Adipocyte (in vitro differentiated cells): ENCODE data around the gene GGT1.
"Not testable (repeated sequence)": the region's sequence is repeated elsewhere in the genome, so short reads cannot be mapped to it uniquely, and the experiment has no call there.

Source experiments
- DNase-seq: peaks from one replicate; pipeline ENCODE4 v3.0.0-alpha.2; 2015; ENCODE audit warnings: low read depth
- H3K27me3 ChIP-seq: replicated peaks from 2 replicates; pipeline ENCODE4 v1.7.0; 2013; ENCODE audit warnings: mild to moderate bottlenecking, low read length, moderate library complexity; ENCODE audit not compliant: control insufficient read depth, insufficient read depth
- H3K36me3 ChIP-seq: 2 replicates; pipeline ENCODE4 v1.7.0; 2013; ENCODE audit warnings: low read length, mild to moderate bottlenecking, moderate library complexity; ENCODE audit not compliant: control insufficient read depth, insufficient read depth, severe bottlenecking
- H3K4me1 ChIP-seq: 2 replicates; pipeline ENCODE4 v1.7.0; 2013; ENCODE audit warnings: mild to moderate bottlenecking, low read length, moderate library complexity; ENCODE audit not compliant: control insufficient read depth, insufficient read depth
- H3K4me3 ChIP-seq: 2 replicates; pipeline ENCODE4 v1.7.0; 2013; ENCODE audit warnings: mild to moderate bottlenecking, low read length, moderate library complexity
- H3K9ac ChIP-seq: 2 replicates; pipeline ENCODE4 v1.7.0; 2013; ENCODE audit warnings: mild to moderate bottlenecking, low read length, moderate library complexity
- H3K9me3 ChIP-seq: 2 replicates; pipeline ENCODE4 v1.7.0; 2013; ENCODE audit warnings: mild to moderate bottlenecking, low read length, moderate library complexity; ENCODE audit not compliant: control insufficient read depth

The GGT1 gene

GRCh38 chr22:24602105-24602749 is 766 bp upstream of the GGT1 start:
- not testable (repeated sequence) for H3K36me3 ChIP-seq, H3K4me1 ChIP-seq, H3K4me3 ChIP-seq, H3K9ac ChIP-seq, H3K9me3 ChIP-seq, H3K27me3 ChIP-seq, DNase-seq

- not testable (repeated sequence) for H3K27me3 ChIP-seq, H3K36me3 ChIP-seq, H3K9ac ChIP-seq, H3K4me1 ChIP-seq, DNase-seq, H3K9me3 ChIP-seq, H3K4me3 ChIP-seq
These were observed 1.0 kb downstream of the GGT1 start for GRCh38 chr22:24603770-24604629.

GRCh38 chr22:24606340-24606739 is 3.3 kb downstream of the GGT1 start:
- not testable (repeated sequence) for H3K4me3 ChIP-seq, H3K36me3 ChIP-seq, H3K9ac ChIP-seq, H3K4me1 ChIP-seq, H3K27me3 ChIP-seq, DNase-seq, H3K9me3 ChIP-seq

GRCh38 chr22:24607429-24607983 is 4.5 kb downstream of the GGT1 start:
- not testable (repeated sequence) for H3K36me3 ChIP-seq, H3K9ac ChIP-seq, H3K4me3 ChIP-seq, DNase-seq, H3K4me1 ChIP-seq, H3K27me3 ChIP-seq, H3K9me3 ChIP-seq

- DNase-seq, H3K36me3 ChIP-seq, H3K9ac ChIP-seq, H3K27me3 ChIP-seq, H3K4me3 ChIP-seq, H3K4me1 ChIP-seq, H3K9me3 ChIP-seq: not testable (repeated sequence)
These were observed 5.3 kb downstream of the GGT1 start for GRCh38 chr22:24608327-24608726.

GRCh38 chr22:24609888-24610287 is 6.9 kb downstream of the GGT1 start:
- H3K4me3 ChIP-seq, H3K9me3 ChIP-seq, H3K27me3 ChIP-seq, H3K9ac ChIP-seq, H3K4me1 ChIP-seq, H3K36me3 ChIP-seq, DNase-seq: not testable (repeated sequence)

- H3K36me3 ChIP-seq, H3K27me3 ChIP-seq, H3K4me3 ChIP-seq, DNase-seq, H3K4me1 ChIP-seq, H3K9me3 ChIP-seq, H3K9ac ChIP-seq: not testable (repeated sequence)
These were observed 11.8 kb downstream of the GGT1 start for GRCh38 chr22:24614794-24615193.

- DNase-seq, H3K27me3 ChIP-seq, H3K9ac ChIP-seq, H3K4me1 ChIP-seq, H3K36me3 ChIP-seq, H3K9me3 ChIP-seq, H3K4me3 ChIP-seq: not testable (repeated sequence)
These were observed 18.3 kb downstream of the GGT1 start for GRCh38 chr22:24621244-24621643.

- H3K36me3 ChIP-seq, H3K4me1 ChIP-seq, H3K4me3 ChIP-seq, H3K27me3 ChIP-seq, H3K9me3 ChIP-seq, H3K9ac ChIP-seq, DNase-seq: not testable (repeated sequence)
These were observed 19.6 kb downstream of the GGT1 start for GRCh38 chr22:24622596-24622995.

- DNase-seq, H3K4me1 ChIP-seq, H3K9ac ChIP-seq, H3K9me3 ChIP-seq, H3K36me3 ChIP-seq, H3K4me3 ChIP-seq, H3K27me3 ChIP-seq: not testable (repeated sequence)
These were observed 24.9 kb downstream of the GGT1 start for GRCh38 chr22:24627911-24628310.

GRCh38 chr22:24629069-24629468 is 26.1 kb downstream of the GGT1 start:
- DNase-seq: peak; percentile 5

More at GRCh38 chr22:24629069-24629468, 26.1 kb downstream of the GGT1 start:
- not testable (repeated sequence) for H3K9me3 ChIP-seq, H3K27me3 ChIP-seq, H3K4me1 ChIP-seq, H3K9ac ChIP-seq, H3K4me3 ChIP-seq, H3K36me3 ChIP-seq
